ENCODE data around the gene DNAJC3. TPM values are rescaled to one million over a fixed set of nuclear protein-coding genes. Genes with fewer than 3 reads are reported as not detected.

The DNAJC3 gene
- total and polyA plus RNA-seq, 2 of the 8 experiments (the other 6 are each of a cell fraction or from before 2014, with no cell fraction given) = 4.3 to 24.1 TPM

DNA sequence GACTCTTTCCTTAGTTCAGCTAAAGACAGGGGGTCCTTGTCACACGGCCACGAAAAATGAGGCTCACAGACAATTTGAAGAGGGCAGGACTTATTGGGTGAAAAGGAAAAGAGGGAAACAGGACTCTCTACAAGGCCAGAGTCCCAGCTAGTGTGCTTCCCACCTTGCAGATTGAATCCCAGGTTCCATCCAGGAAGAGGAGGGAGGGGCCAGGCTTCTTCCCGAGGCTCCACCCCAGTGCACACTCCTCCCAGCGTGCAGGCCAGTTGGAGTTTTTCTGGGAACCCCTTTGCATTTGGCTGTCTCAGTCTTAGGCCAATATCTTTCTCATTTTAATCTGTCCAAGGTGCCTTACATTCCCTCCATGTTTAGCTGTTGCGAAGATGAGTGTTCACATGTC, 106.8 kb downstream of the DNAJC3 start:
- no peak overlapping the region for H3K27ac ChIP-seq (ENCODE audit: low read depth, low read length)
- no peak overlapping the region for H4K8ac ChIP-seq (ENCODE audit: extremely low read depth, insufficient read depth, low read length)
- H2AFZ ChIP-seq (ENCODE audit: low read length) = no peak overlapping the region
- H3K4me2 ChIP-seq (ENCODE audit: insufficient read depth in 1 of 2, low read depth in 2 of 2, low read length in 2 of 2) = no peak overlapping the region
- no peaks in the 10 kb centered on the region for H3K23me2 ChIP-seq (ENCODE audit: low read depth, low read length)
- no peaks in the 10 kb centered on the region for H3K79me1 ChIP-seq (ENCODE audit: low read depth, low read length)
- 81% methylated on average over 5 of the region's 5 CpGs; no CpG with 5 or more reads in 1 of the 2 experiments for WGBS, 2 experiments (ENCODE audit: extremely low coverage in 1 of 2, insufficient coverage in 1 of 2, insufficient read length in 1 of 2, insufficient replicate concordance in 2 of 2, low coverage in 1 of 2, low lambda C conversion rate in 2 of 2, missing lambda C conversion rate in 1 of 2)
- no peak overlapping the region for H3K56ac ChIP-seq (replicated peaks; ENCODE audit: insufficient read length, low read depth, low read length)
- no peak overlapping the region for H2AK5ac ChIP-seq (ENCODE audit: low read depth, low read length)
- H3K9me3 ChIP-seq (ENCODE audit: insufficient read depth in 2 of 2, low read depth in 1 of 2, low read length in 1 of 2) = no peaks in the 10 kb centered on the region
- ChIA-PET POLR2A (ENCODE audit: partially characterized antibody) (no interaction called here), CTCF (ENCODE audit: partially characterized antibody) (interaction anchor here (0.7 to 0.9 kb wide), 2 partner anchors 50 to 190 kb away, joined by 3 read pairs; no protein-coding TSS in a partner anchor)
- no peak overlapping the region for H3K4ac ChIP-seq (replicated peaks; ENCODE audit: insufficient read length, low read depth, low read length)
- no peak overlapping the region for H3K23ac ChIP-seq (ENCODE audit: insufficient read length)
- no peak overlapping the region for H2BK20ac ChIP-seq (ENCODE audit: low read length)
- H3K9ac ChIP-seq (replicated peaks in 1 of 4; ENCODE audit: extremely low read depth in 1 of 4, low read depth in 3 of 4, low read length in 3 of 4) = no peak overlapping the region
- H4K20me1 ChIP-seq (replicated peaks in 1 of 2; ENCODE audit: control insufficient read depth in 1 of 2, insufficient read depth in 2 of 2, low read length in 2 of 2) = no peaks in the 10 kb centered on the region
- no peak overlapping the region for H2BK5ac ChIP-seq (ENCODE audit: low read depth, low read length)
- DNase-seq (ENCODE audit: low read depth in 1 of 2, low spot score in 2 of 2) (no peak), FAIRE-seq (no peak)
- no peaks in the 10 kb centered on the region for H3K27me3 ChIP-seq (replicated peaks in 1 of 4; ENCODE audit: control insufficient read depth in 3 of 4, extremely low read depth in 1 of 4, insufficient read depth in 3 of 4, low read length in 3 of 4)
- no peak overlapping the region for H3K4me3 ChIP-seq (ENCODE audit: extremely low read depth in 1 of 4, insufficient read depth in 2 of 4, low read depth in 3 of 4, low read length in 4 of 4)
- H4K91ac ChIP-seq (replicated peaks; ENCODE audit: insufficient read length, low read length) = no peak overlapping the region
- peaks cover 0 to 3% (median 0%) of the 10 kb centered on the region in 4 experiments; a peak in 1 of 8 replicates for H3K36me3 ChIP-seq (ENCODE audit: control insufficient read depth in 2 of 4, insufficient read depth in 4 of 4, low read length in 3 of 4)
- H3K14ac ChIP-seq (ENCODE audit: insufficient read length) = no peak overlapping the region
- no peak overlapping the region for H2BK15ac ChIP-seq (ENCODE audit: low read length)
- H3K18ac ChIP-seq (ENCODE audit: extremely low read depth, low read length) = no peak overlapping the region
- no peaks in the 10 kb centered on the region for H3K79me2 ChIP-seq (ENCODE audit: control insufficient read depth in 1 of 2, insufficient read depth in 2 of 2, low read length in 2 of 2)
- H4K5ac ChIP-seq (ENCODE audit: insufficient read length, low read depth, low read length) = no peak overlapping the region
- H2BK12ac ChIP-seq (ENCODE audit: low read depth, low read length) = no peak overlapping the region
- H2BK120ac ChIP-seq (replicated peaks; ENCODE audit: low read depth, low read length) = no peak overlapping the region
- H3K4me1 ChIP-seq (replicated peaks in 1 of 4; ENCODE audit: control insufficient read depth in 3 of 4, insufficient read depth in 4 of 4, low read length in 3 of 4) = no peaks in the 10 kb centered on the region
- no peak for TF ChIP-seq BRCA1 (IDR thresholded peaks at IDR 0.05; ENCODE audit: low read depth, low read length)
- no peak for TF ChIP-seq CHD1 (IDR thresholded peaks at IDR 0.05; ENCODE audit: low read depth, low read length)
- no peak for TF ChIP-seq KDM1A (IDR thresholded peaks at IDR 0.05; ENCODE audit: borderline replicate concordance, low read length)
- no peak for TF ChIP-seq BCL11A (IDR thresholded peaks at IDR 0.05; ENCODE audit: low read depth in 2 of 2, low read length in 2 of 2)
- TF ChIP-seq TEAD4 (IDR thresholded peaks at IDR 0.05; ENCODE audit: low read depth, low read length) = no peak
- no peak for TF ChIP-seq ASH2L (IDR thresholded peaks at IDR 0.05; ENCODE audit: low read length)
- no peak for TF ChIP-seq POLR2AphosphoS5 (IDR thresholded peaks at IDR 0.05; ENCODE audit: low read depth, low read length)
- TF ChIP-seq TBP (IDR thresholded peaks at IDR 0.05; ENCODE audit: low read depth, low read length) = no peak
- no peak for TF ChIP-seq SAP30 (IDR thresholded peaks at IDR 0.05; ENCODE audit: insufficient read depth, insufficient replicate concordance, low read length)
- TF ChIP-seq CBX8 (IDR thresholded peaks at IDR 0.05; ENCODE audit: borderline replicate concordance, low read depth, low read length) = no peak
- TF ChIP-seq JUN (IDR thresholded peaks at IDR 0.05; ENCODE audit: low read depth, low read length) = no peak
- no peak for TF ChIP-seq POU5F1 (IDR thresholded peaks at IDR 0.05; ENCODE audit: low read depth, low read length)
- TF ChIP-seq, protein P1, sequence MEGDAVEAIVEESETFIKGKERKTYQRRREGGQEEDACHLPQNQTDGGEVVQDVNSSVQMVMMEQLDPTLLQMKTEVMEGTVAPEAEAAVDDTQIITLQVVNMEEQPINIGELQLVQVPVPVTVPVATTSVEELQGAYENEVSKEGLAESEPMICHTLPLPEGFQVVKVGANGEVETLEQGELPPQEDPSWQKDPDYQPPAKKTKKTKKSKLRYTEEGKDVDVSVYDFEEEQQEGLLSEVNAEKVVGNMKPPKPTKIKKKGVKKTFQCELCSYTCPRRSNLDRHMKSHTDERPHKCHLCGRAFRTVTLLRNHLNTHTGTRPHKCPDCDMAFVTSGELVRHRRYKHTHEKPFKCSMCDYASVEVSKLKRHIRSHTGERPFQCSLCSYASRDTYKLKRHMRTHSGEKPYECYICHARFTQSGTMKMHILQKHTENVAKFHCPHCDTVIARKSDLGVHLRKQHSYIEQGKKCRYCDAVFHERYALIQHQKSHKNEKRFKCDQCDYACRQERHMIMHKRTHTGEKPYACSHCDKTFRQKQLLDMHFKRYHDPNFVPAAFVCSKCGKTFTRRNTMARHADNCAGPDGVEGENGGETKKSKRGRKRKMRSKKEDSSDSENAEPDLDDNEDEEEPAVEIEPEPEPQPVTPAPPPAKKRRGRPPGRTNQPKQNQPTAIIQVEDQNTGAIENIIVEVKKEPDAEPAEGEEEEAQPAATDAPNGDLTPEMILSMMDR (IDR thresholded peaks at IDR 0.05; ENCODE audit: control extremely low read depth in 1 of 3, insufficient read depth in 1 of 3, low read depth in 1 of 3, low read length in 3 of 3) = no peak
